ENCODE results near the gene ADM2.
"Not testable (repeated sequence)": the region's sequence is repeated elsewhere in the genome, so short reads cannot be mapped to it uniquely, and the experiment has no call there.

The ADM2 gene

DNA sequence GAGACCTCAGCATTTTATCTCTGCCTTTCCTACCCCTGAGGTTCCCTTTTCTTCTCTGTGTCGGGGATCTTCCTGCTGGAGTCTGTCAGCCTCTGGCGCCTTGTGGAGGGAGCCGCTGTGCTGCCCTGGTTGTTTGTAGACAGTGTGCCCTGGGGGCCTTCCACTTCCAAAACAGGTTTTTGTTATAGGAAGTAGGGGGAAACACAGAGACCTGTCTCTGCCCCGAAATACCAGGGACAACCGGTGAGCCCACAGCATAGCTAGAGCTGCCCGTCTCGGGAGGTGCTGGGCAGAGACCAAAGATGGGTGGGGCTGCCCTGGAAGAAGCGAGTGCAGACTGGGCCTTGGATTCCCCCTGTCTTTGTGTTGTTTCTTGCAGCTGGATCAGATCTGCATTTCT is 34.7 kb downstream of the ADM2 start:
- TF ChIP-seq, protein P1, sequence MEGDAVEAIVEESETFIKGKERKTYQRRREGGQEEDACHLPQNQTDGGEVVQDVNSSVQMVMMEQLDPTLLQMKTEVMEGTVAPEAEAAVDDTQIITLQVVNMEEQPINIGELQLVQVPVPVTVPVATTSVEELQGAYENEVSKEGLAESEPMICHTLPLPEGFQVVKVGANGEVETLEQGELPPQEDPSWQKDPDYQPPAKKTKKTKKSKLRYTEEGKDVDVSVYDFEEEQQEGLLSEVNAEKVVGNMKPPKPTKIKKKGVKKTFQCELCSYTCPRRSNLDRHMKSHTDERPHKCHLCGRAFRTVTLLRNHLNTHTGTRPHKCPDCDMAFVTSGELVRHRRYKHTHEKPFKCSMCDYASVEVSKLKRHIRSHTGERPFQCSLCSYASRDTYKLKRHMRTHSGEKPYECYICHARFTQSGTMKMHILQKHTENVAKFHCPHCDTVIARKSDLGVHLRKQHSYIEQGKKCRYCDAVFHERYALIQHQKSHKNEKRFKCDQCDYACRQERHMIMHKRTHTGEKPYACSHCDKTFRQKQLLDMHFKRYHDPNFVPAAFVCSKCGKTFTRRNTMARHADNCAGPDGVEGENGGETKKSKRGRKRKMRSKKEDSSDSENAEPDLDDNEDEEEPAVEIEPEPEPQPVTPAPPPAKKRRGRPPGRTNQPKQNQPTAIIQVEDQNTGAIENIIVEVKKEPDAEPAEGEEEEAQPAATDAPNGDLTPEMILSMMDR (IDR thresholded peaks at IDR 0.05; ENCODE audit: control extremely low read depth, extremely low read depth, low read depth, missing control alignments): no peak
- ChIA-PET CTCF (interaction anchor here (4.4 kb wide), 1 partner anchor 9 kb away, joined by 24 read pairs; the partner anchor contains the start of gene SCO2), POLR2A (no interaction called here)
- no peak for DNase-seq (ENCODE audit: extremely low spot score)

DNA sequence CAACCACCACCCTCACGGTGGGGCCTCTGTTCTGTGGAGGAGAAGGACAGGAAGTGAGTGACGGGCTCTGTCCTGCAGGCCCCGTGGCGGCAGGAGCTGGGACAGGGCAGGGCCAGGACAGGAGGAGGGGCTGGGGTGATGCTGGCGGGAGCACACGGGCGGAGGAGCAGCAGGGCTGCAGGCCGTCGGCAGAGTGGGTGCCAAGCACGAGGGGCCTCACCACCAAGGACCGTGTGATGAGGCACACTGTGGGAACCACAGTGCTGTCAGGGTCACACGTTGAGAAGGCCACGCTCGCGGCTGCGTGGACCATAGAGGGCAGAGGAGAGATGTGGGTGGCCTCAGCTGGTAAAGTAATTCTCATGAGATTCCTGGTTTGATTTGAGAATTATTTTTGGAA is 35.5 kb downstream of the ADM2 start:
- POLR2A ChIA-PET: interaction anchor here (0.8 to 1.4 kb wide), 2 partner anchors 9 kb away, joined by 3 to 4 read pairs; partner anchors contain the start of genes LMF2, NCAPH2 and SCO2
- DNase-seq (ENCODE audit: extremely low spot score): no peak
- TF ChIP-seq, protein P1 (IDR thresholded peaks at IDR 0.05; ENCODE audit: control extremely low read depth, extremely low read depth, low read depth, missing control alignments): no peak
- CTCF ChIA-PET: interaction anchor here (0.8 to 4.4 kb wide), 2 partner anchors 8 to 9 kb away, joined by 3 to 24 read pairs; partner anchors contain the start of genes LMF2 and SCO2

DNA sequence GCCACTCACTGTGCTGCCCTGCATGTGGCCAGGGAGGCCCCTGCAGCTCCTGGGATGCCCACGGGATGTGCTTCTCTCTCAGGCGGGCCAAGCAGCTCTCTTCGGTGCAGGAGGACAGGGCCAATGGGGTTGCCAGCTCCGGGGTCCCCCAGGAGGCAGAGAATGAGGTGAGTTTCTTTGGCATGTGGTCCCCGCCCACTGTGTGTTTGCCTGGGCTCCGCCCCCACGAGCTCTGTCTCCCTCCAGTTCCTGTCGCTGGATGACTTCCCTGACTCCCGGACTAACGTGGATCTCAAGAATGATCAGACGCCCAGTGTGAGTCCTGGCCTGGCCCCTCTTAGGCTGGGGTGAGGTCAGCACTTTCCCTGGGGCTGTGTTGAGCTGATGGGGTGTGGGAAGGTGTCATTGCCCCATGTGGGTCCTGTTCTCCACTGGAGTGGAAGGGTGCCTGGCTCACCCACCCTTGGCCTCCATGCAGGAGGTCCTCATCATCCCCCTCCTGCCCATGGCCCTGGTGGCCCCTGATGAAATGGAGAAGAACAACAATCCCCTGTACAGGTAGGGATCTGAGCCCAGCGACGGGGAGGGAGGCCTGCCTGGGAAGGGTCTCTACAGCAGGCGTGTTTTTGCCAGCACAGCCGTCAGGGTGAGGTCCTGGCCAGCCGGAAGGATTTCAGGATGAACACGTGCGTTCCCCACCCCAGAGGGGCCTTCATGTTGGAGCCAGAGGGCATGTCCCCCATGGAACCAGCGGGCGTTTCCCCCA is 36.3 kb downstream of the ADM2 start:
- CTCF ChIA-PET: interaction anchor here (0.8 to 4.4 kb wide), 4 partner anchors 8 to 46 kb away, joined by 3 to 24 read pairs (median 4); partner anchors contain the start of genes LMF2, SCO2 and SYCE3
- no peak for DNase-seq (ENCODE audit: extremely low spot score)
- POLR2A ChIA-PET: interaction anchor here (0.8 to 1.4 kb wide), 2 partner anchors 8 to 10 kb away, joined by 3 to 4 read pairs; partner anchors contain the start of genes LMF2, NCAPH2 and SCO2
- TF ChIP-seq, protein P1 (IDR thresholded peaks at IDR 0.05; ENCODE audit: control extremely low read depth, extremely low read depth, low read depth, missing control alignments): no peak

DNA sequence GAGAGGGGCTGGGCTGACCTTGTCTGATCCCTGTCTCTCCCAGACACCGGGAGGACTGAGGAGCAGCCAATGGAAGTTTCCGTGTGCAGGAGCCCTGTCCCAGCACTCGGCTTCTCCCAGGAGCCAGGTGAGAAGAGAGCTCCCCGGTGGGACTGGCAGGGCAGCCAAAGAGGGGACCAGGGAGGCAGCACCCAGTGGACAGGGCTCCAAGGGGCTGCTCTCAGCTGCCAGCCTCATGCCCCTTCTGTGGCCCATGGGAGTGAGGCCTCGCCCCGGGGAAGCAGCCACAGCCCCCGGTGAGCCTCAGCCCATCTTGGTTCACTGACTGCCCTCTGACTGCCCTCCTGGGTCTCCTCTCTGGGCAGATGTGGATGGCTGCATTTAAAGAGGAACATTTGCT is 37.3 kb downstream of the ADM2 start:
- POLR2A ChIA-PET: interaction anchor here (0.5 to 1.4 kb wide), 3 partner anchors 10 to 23 kb away, joined by 4 to 5 read pairs (median 4); partner anchors contain the start of genes LMF2 and NCAPH2
- DNase-seq (ENCODE audit: extremely low spot score): no peak
- TF ChIP-seq, protein P1 (IDR thresholded peaks at IDR 0.05; ENCODE audit: control extremely low read depth, extremely low read depth, low read depth, missing control alignments): no peak
- CTCF ChIA-PET: interaction anchor here (0.9 to 1.5 kb wide), 3 partner anchors 10 to 102 kb away, joined by 3 to 4 read pairs (median 3); partner anchors contain the start of gene SYCE3

DNA sequence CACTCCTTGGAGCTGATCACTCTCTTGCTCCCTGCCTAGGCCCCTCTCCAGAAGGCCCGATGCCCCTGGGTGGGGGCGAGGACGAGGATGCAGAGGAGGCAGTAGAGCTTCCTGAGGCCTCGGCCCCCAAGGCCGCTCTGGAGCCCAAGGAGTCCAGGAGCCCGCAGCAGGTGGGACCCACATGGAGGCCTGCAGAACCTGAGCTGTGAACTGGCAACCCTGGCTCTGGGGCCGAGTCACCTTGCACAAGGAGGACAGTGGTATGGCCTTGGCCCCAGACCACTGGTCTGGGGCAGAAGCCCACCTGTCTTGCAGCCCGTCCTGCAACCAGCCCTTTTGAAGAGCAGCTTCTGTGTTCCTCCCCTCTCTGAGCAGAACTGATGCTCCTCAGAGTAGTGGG is 37.8 kb downstream of the ADM2 start:
- DNase-seq (ENCODE audit: extremely low spot score): no peak
- TF ChIP-seq, protein P1 (IDR thresholded peaks at IDR 0.05; ENCODE audit: control extremely low read depth, extremely low read depth, low read depth, missing control alignments): no peak
- ChIA-PET POLR2A (interaction anchor here (0.5 to 1.1 kb wide), 2 partner anchors 11 to 24 kb away, joined by 4 to 5 read pairs; no protein-coding TSS in a partner anchor), CTCF (interaction anchor here (0.9 to 1.5 kb wide), 3 partner anchors 10 to 102 kb away, joined by 3 to 4 read pairs (median 3); partner anchors contain the start of gene SYCE3)

DNA sequence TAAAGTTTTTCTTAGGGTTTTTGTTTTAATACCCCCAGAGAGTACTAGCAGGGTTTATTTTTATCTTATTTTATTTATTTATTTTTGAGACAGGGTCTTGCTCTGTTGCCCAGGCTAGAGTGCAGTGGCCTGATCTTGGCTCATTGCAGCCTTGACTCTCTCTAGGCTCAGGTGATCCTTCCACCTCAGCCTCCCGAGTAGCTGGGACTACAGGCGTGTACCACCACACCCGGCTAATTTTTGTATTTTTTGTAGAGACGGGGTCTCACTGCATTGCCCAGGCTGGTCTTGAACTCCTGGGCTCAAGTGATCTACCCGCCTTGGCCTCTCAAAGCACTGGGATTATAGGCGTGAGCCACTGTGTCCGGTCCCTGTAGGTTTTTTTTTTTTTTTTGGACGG is 38.8 kb downstream of the ADM2 start:
- CTCF ChIA-PET; POLR2A ChIA-PET; DNase-seq (ENCODE audit: extremely low spot score): not testable (repeated sequence)
